UCSD-AML1 (cell line): ENCODE data around the gene FBF1.
"Not testable (repeated sequence)": the region's sequence is repeated elsewhere in the genome, so short reads cannot be mapped to it uniquely, and the experiment has no call there.

Experiments used
- DNase-seq: peaks from one replicate; lab custom pipeline; 2025; ENCODE audit not compliant: unreplicated experiment; lab: John Stamatoyannopoulos, UW

Gene FBF1

GRCh38 chr17:75940727-75941441 is at the start of gene FBF1:
FBF1 (minus strand) TSS chr17:75941042; CDS start chr17:75938149, 2,893 bp downstream.
- peak; percentile 93 for DNase-seq

GRCh38 chr17:75987041-75987440 is 46.2 kb upstream of the FBF1 start:
- DNase-seq, result no peak

- DNase-seq, result no peak
Observed at GRCh38 chr17:75985986-75986385, 45.1 kb upstream of the FBF1 start.

GRCh38 chr17:75983501-75984181 is 42.8 kb upstream of the FBF1 start:
- DNase-seq, result no peak

- DNase-seq, result no peak
Observed at GRCh38 chr17:75981019-75981615, 40.3 kb upstream of the FBF1 start.

GRCh38 chr17:75980188-75981018 is 39.6 kb upstream of the FBF1 start:
- DNase-seq, result no peak

GRCh38 chr17:75979705-75980187 is 38.9 kb upstream of the FBF1 start:
- no peak for DNase-seq

- peak; percentile 97 for DNase-seq
Observed at GRCh38 chr17:75978938-75979704, 38.3 kb upstream of the FBF1 start, which contains the start of the genes ACOX1 and TEN1. ACOX1 (minus strand) TSS chr17:75979166; CDS start chr17:75979073, 93 bp downstream. TEN1 (plus strand) TSS chr17:75979240; CDS start chr17:75986193, 6,953 bp downstream.

- no peak for DNase-seq
Observed at GRCh38 chr17:75976175-75976848, 35.5 kb upstream of the FBF1 start.

- no peak for DNase-seq
Observed at GRCh38 chr17:75975757-75976174, 34.9 kb upstream of the FBF1 start.

GRCh38 chr17:75975187-75975586 is 34.3 kb upstream of the FBF1 start:
- DNase-seq, result not testable (repeated sequence)

- DNase-seq, result no peak
Observed at GRCh38 chr17:75970626-75971025, 29.8 kb upstream of the FBF1 start.

- no peak for DNase-seq
Observed at GRCh38 chr17:75970011-75970523, 29.2 kb upstream of the FBF1 start.

GRCh38 chr17:75969044-75969443 is 28.2 kb upstream of the FBF1 start:
- DNase-seq, result not testable (repeated sequence)

- no peak for DNase-seq
Observed at GRCh38 chr17:75965468-75965867, 24.6 kb upstream of the FBF1 start.

- DNase-seq, result no peak
Observed at GRCh38 chr17:75959839-75960511, 19.1 kb upstream of the FBF1 start.

GRCh38 chr17:75959051-75959838 is 18.4 kb upstream of the FBF1 start:
- no peak for DNase-seq
